Fibroblast of the conjunctiva (primary cell): ENCODE data around the gene PLXDC2.

Source experiments
- DNase-seq: peaks from one replicate; pipeline ENCODE4 v3.0.0-alpha.2; 2010; ENCODE audit warnings: low read depth

PLXDC2 gene

GRCh38 chr10:19857876-19858275, 41.6 kb downstream of the PLXDC2 start:
- no peak for DNase-seq

GRCh38 chr10:19860107-19860506, 43.9 kb downstream of the PLXDC2 start:
- no peak for DNase-seq

GRCh38 chr10:19862811-19863515, 46.7 kb downstream of the PLXDC2 start:
- DNase-seq: no peak

- no peak for DNase-seq
These were observed 49.4 kb downstream of the PLXDC2 start for GRCh38 chr10:19865676-19866075.

DNA sequence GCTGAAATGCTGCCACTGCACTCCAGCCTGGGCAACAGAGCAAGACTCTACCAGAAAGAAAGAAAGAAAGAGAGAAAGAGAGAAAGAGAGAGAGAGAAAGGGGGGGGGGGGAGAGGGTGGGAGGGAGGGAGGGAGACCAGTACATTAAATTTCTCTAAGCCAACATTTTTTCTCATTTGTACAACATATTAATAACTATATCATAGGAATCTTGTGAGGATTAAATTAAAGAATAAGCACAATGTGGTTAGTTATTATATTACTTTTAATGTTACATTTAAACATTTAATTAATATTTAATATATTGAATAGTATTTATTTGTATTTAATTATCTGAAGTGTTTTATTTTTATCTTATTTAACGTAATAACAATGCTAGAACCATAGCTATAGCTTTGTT, 53.1 kb downstream of the PLXDC2 start:
- no peak for DNase-seq

- no peak for DNase-seq
These were observed 56.5 kb downstream of the PLXDC2 start for GRCh38 chr10:19872504-19873271.

- no peak for DNase-seq
These were observed 58.0 kb downstream of the PLXDC2 start for GRCh38 chr10:19874190-19874589.

- no peak for DNase-seq
These were observed 58.6 kb downstream of the PLXDC2 start for GRCh38 chr10:19874791-19875190.

GRCh38 chr10:19876570-19876969, 60.3 kb downstream of the PLXDC2 start:
- no peak for DNase-seq

DNA sequence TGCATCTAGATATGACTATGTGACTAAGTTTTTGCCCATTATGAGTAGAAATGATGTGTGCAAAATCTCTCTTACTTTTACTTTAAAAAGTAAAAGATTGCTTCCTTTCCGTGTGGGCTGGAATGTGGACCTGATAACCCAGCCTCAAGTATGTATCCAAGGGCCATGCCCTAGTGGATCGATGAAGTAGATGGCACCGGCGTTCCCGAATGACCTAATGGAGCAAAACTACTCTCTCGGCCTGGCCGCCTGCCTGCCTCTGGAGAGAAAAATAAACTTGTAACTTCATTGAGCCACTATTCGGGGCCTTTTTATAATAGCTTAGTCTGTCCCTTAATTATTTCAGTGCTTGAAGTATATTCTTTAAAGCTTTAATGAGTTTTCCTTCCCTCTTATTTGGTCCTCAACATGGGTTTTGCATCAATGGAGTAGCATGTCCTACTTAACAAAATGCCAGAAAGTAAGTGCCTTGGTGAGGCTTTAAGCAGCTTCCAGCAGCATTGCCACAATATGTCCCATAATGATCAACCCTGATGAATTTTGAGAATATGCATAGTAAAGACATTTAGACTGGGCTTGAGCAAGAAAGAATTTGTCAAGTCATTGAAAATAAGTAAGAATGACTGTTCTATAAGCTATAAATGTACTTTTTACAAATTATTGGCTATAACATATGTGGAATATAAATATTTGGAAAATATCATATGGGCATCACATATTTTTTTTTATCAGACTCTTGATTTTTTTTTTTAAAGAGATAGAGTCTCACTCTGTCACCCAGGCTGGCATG, 61.4 kb downstream of the PLXDC2 start:
- DNase-seq: no peak

DNA sequence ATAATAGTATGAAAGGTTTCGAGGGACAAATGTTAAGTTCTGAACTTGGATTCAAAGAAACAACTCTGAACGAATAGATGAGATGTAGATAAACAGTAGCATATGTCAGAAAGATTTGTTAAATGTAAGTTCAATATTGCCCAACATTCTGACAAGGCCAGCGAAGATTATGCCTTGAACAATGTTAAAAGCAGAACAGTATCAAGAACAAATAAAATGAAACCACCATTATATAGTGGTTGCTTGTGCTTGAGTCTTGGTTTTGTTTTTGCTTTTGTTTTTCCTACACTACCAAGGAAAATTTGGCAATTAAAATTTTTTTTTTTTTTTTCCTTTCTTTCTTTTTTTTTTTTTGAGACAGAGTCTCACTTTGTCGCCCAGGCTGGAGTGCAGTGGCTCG, 66.4 kb downstream of the PLXDC2 start:
- DNase-seq: no peak

GRCh38 chr10:19888061-19888660, 71.9 kb downstream of the PLXDC2 start:
- no peak for DNase-seq

GRCh38 chr10:19889256-19889655, 73.0 kb downstream of the PLXDC2 start:
- no peak for DNase-seq

GRCh38 chr10:19891429-19891828, 75.2 kb downstream of the PLXDC2 start:
- no peak for DNase-seq

DNA sequence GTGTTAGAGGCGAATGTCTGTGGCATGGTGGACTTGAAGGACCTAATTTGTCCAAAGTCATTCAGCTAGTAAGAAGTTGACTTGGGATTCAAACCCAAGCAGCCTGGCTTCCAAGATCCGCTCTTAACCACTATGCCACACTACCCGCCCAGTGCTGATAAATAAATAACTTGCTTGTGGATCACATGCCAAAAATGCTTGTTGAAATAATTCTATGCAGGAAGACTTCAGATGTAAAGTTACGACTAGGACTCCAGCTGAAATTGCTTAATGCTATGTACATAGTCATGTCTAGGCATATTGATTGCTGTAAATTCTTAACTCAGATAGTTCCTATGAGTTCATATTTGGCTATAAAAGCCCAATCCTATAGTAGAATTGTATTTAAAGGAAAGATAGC, 76.0 kb downstream of the PLXDC2 start:
- DNase-seq: no peak

GRCh38 chr10:19892677-19893076, 76.4 kb downstream of the PLXDC2 start:
- no peak for DNase-seq

DNA sequence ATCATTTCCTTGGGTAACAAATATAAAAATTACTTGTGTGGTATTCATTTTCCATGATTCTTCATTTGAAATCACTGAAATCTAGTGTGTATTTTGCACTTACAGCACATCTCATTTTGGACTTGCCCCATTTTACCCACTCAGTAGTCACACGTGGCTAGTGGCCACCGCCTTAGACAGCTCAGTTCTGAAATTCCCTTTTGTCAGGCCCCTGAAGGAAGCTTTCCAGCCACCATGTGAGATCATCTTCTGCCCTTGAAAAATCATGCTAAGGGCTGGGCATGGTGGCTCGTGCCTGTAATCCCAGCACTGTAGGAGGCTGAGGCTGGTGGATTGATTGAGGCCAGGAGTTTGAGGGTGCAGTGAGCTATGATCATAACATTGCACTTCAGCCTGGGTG, 79.3 kb downstream of the PLXDC2 start:
- DNase-seq: no peak

DNA sequence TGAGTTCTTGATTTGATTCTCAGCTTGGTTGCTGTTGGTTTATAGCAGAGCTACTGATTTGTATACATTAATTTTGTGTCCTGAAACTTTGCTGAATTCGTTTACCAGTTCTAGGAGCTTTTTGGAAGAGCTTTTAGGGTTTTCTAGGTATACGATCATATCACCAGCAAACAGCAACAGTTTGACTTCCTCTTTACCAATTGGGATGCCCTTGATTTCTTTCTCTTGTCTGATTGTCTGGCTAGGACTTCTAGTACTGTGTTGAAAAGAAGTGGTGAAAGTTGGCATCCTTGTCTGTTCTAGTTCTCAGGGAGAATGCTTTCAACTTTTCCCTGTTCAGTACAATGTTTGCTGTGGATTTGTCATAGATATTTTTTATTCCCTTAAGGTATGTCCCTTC, 86.2 kb downstream of the PLXDC2 start:
- no peak for DNase-seq

- DNase-seq: no peak
These were observed 88.0 kb downstream of the PLXDC2 start for GRCh38 chr10:19904202-19904661.

- no peak for DNase-seq
These were observed 90.0 kb downstream of the PLXDC2 start for GRCh38 chr10:19906108-19906791.

GRCh38 chr10:19908991-19909696, 92.9 kb downstream of the PLXDC2 start:
- DNase-seq: no peak
